ACC112 (cell line): ENCODE results near the gene MYT1.

Source experiments
- H2AFZ ChIP-seq: fragments of 200-600 bp; sonication (generic); one replicate; pipeline ENCODE4 v1.6.0; 2017; ENCODE audit warnings: antibody characterized with exemption, low read length; ENCODE audit not compliant: unreplicated experiment
- H3K27ac ChIP-seq: fragments of 200-600 bp; sonication (generic); 2 replicates; pipeline ENCODE4 v1.5.1; 2014; ENCODE audit warnings: low read depth, mild to moderate bottlenecking, antibody characterized with exemption, low read length, moderate library complexity
- H3K27me3 ChIP-seq: fragments of 200-600 bp; sonication (generic); 2 replicates; pipeline ENCODE4 v1.6.1; 2014; ENCODE audit warnings: mild to moderate bottlenecking, antibody characterized with exemption, low read length, moderate library complexity, mixed read lengths; ENCODE audit not compliant: insufficient read depth
- H3K36me3 ChIP-seq: fragments of 200-600 bp; sonication (generic); 2 replicates; pipeline ENCODE4 v1.6.1; 2016; ENCODE audit warnings: mild to moderate bottlenecking, antibody characterized with exemption, low read length, moderate library complexity, mixed read lengths; ENCODE audit not compliant: insufficient read depth
- H3K4me1 ChIP-seq: fragments of 200-600 bp; sonication (generic); one replicate; pipeline ENCODE4 v1.6.1; 2016; ENCODE audit warnings: low read length, mixed read lengths; ENCODE audit not compliant: insufficient read depth, unreplicated experiment, control insufficient read depth
- H3K4me3 ChIP-seq: fragments of 200-600 bp; sonication (generic); 2 replicates; pipeline ENCODE4 v1.5.1; 2014; ENCODE audit warnings: mild to moderate bottlenecking, low read depth, low read length
- H3K79me2 ChIP-seq: fragments of 200-600 bp; sonication (generic); one replicate; pipeline ENCODE4 v1.6.0; 2016; ENCODE audit warnings: low read length; ENCODE audit not compliant: control insufficient read depth, unreplicated experiment, insufficient read depth

Gene MYT1

DNA sequence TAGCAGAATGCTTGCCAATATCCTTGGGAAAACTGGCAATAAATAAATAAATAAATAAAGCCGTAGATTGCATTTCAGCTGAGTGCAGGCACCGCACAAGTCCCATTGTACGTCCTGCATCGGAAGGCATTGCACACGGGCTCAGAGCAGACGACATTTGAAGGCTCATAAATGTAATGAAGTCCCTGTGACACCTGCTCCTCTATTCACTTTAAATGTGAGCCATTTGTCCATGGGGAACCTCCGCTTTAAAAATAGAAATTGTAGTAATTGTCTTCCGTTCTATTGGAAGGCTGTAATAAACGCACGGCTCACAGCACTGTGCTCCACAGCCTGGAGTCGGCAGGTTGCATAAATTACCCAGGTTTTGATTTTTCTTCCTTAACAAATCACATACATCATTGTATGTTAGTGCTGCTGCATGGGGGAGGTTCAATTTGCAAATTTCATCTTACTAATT, 32.6 kb downstream of the MYT1 start:
- H3K27me3 ChIP-seq: no peaks in the 10 kb centered on the region
- H3K36me3 ChIP-seq: no peaks in the 10 kb centered on the region
- no peak overlapping the region for H3K4me3 ChIP-seq
- no peaks in the 10 kb centered on the region for H3K4me1 ChIP-seq
- no peak overlapping the region for H3K27ac ChIP-seq
- no peak overlapping the region for H2AFZ ChIP-seq
- no peaks in the 10 kb centered on the region for H3K79me2 ChIP-seq

DNA sequence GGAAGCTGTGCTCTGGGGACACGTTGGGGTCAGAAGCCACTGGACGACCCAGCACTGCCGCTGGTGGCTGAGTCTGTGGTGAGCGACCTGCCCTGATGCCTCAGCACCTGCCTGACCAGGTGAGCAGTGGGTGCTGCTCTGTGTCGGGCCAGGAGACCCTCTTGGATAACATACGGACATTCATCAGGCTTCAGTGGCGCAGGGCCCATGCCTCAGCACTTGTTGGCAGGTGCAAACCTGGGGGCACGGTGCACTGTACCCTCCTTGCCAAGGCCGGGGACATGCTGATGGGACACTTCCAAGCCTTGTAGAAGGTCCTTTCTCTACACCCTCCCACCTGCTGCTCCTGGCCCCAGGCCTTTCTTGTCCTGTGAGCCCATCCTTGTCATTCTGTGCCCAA, 34.1 kb downstream of the MYT1 start:
- no peak overlapping the region for H2AFZ ChIP-seq
- H3K4me3 ChIP-seq: no peak overlapping the region
- no peaks in the 10 kb centered on the region for H3K36me3 ChIP-seq
- H3K79me2 ChIP-seq: no peaks in the 10 kb centered on the region
- H3K27ac ChIP-seq: no peak overlapping the region
- H3K27me3 ChIP-seq: no peaks in the 10 kb centered on the region
- H3K4me1 ChIP-seq: no peaks in the 10 kb centered on the region

GRCh38 chr20:64199395-64199794, 35.1 kb downstream of the MYT1 start:
- Histone ChIP-seq H3K36me3 (no peaks in the 10 kb centered on the region), H3K4me1 (no peaks in the 10 kb centered on the region), H3K27ac (no peak overlapping the region), H2AFZ (no peak overlapping the region), H3K4me3 (no peak overlapping the region), H3K79me2 (no peaks in the 10 kb centered on the region), H3K27me3 (no peaks in the 10 kb centered on the region)

- no peak overlapping the region for H3K27ac ChIP-seq
- H3K79me2 ChIP-seq: no peaks in the 10 kb centered on the region
- H3K36me3 ChIP-seq: no peaks in the 10 kb centered on the region
- H3K4me3 ChIP-seq: no peak overlapping the region
- H3K27me3 ChIP-seq: no peaks in the 10 kb centered on the region
- H2AFZ ChIP-seq: no peak overlapping the region
- H3K4me1 ChIP-seq: no peaks in the 10 kb centered on the region
Measured at GRCh38 chr20:64200740-64201139, 36.5 kb downstream of the MYT1 start.

- Histone ChIP-seq H3K4me1 (no peaks in the 10 kb centered on the region), H3K36me3 (no peaks in the 10 kb centered on the region), H2AFZ (no peak overlapping the region), H3K27ac (no peak overlapping the region), H3K79me2 (no peaks in the 10 kb centered on the region), H3K4me3 (no peak overlapping the region), H3K27me3 (no peaks in the 10 kb centered on the region)
Measured at GRCh38 chr20:64201653-64202052, 37.4 kb downstream of the MYT1 start.

DNA sequence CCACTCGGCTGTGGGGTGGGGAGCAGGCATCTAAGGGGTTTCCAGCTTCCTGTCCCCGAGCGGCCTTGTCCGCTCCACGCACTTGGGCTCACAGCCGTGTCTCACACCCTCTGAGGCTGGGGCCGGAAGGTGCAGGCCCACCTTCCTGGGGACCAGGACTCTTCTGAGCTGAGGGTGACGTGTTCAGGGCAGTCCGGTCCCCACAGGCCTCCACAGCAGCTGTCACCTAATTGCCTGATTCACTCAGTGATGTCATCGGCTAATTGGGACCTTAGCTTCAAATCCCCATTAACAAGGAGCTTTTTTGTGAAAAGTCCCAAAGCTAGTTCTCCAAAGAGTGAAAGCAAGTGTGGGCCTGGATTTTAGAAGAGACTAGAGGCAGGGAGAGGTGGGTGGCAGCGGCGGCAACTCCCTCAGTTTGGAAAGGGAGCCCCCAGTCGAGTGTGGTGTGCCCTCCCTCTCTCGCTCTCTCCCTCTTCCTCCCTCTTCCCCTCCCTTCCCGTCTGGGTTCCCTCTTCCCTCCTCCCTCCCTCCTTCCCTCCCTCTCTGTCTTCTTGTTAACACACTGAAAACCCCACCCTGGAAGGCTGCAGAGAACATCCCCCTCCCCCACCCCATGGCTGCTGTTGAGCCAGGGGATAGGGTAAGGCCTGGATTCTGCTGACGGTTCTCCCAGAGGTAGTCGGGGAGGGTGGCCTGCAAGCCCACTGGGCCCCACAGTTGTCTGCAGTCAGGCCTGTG, 39.0 kb downstream of the MYT1 start:
- no peak overlapping the region for H2AFZ ChIP-seq
- no peaks in the 10 kb centered on the region for H3K79me2 ChIP-seq
- H3K27me3 ChIP-seq: no peaks in the 10 kb centered on the region
- H3K27ac ChIP-seq: no peak overlapping the region
- H3K4me1 ChIP-seq: no peaks in the 10 kb centered on the region
- no peak overlapping the region for H3K4me3 ChIP-seq
- H3K36me3 ChIP-seq: no peaks in the 10 kb centered on the region

DNA sequence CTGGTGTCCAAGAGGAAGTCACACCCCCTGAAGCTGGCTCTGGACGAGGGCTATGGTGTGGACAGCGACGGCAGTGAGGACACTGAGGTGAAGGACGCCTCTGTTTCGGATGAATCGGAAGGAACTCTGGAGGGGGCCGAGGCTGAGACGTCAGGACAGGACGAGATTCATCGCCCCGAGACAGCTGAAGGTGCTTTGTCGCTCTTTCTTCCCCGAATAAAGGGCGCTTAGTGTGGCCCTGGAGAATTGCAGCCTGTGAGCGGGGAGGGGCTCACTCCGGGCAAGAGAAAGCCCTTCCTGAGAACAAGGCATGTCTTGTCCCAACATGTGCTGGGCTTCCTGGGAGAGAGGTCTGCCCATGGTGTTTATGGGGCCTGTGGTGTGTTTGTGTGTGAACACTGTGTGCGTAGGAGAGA, 41.4 kb downstream of the MYT1 start:
- Histone ChIP-seq H3K4me1 (no peaks in the 10 kb centered on the region), H3K4me3 (no peak overlapping the region), H3K27me3 (no peaks in the 10 kb centered on the region), H3K27ac (no peak overlapping the region), H3K79me2 (no peaks in the 10 kb centered on the region), H2AFZ (no peak overlapping the region), H3K36me3 (no peaks in the 10 kb centered on the region)

- H3K4me1 ChIP-seq: no peaks in the 10 kb centered on the region
- peaks cover 2% of the 10 kb centered on the region; the same call in 1 of the 2 replicates for H3K27me3 ChIP-seq
- H3K27ac ChIP-seq: no peak overlapping the region
- H3K36me3 ChIP-seq: no peaks in the 10 kb centered on the region
- H3K4me3 ChIP-seq: no peak overlapping the region
- H3K79me2 ChIP-seq: no peaks in the 10 kb centered on the region
- no peak overlapping the region for H2AFZ ChIP-seq
Measured at GRCh38 chr20:64206614-64207013, 42.4 kb downstream of the MYT1 start.

GRCh38 chr20:64207641-64208590, 43.7 kb downstream of the MYT1 start:
- no peak overlapping the region for H2AFZ ChIP-seq
- H3K27ac ChIP-seq: no peak overlapping the region
- H3K4me3 ChIP-seq: no peak overlapping the region
- no peaks in the 10 kb centered on the region for H3K79me2 ChIP-seq
- H3K4me1 ChIP-seq: peaks cover 6% of the 10 kb centered on the region
- no peaks in the 10 kb centered on the region for H3K36me3 ChIP-seq
- peaks cover 2% of the 10 kb centered on the region; the same call in 1 of the 2 replicates for H3K27me3 ChIP-seq

DNA sequence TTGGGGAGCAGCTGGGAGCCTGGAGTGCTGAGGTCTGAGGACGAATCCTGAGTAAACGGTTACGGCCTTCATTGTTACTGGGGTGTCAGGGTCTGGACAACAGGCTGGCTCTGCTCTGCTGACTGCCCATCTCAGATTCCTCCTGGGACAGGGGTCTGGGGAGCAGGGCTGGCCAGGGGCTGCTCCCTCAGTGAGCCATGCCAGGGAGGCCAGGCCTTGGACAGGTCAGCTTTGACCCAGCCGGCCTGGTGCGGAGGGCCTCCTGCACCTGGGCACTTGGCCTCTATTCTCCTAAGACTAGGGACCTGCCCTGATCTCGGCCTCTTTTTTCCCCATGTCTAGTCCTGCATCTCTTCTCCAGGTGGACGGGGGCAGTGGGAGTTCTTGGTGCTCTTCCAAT, 44.9 kb downstream of the MYT1 start:
- Histone ChIP-seq H2AFZ (no peak overlapping the region), H3K4me1 (peaks cover 11% of the 10 kb centered on the region), H3K36me3 (no peaks in the 10 kb centered on the region), H3K4me3 (no peak overlapping the region), H3K27ac (no peak overlapping the region), H3K79me2 (no peaks in the 10 kb centered on the region), H3K27me3 (peaks cover 2% of the 10 kb centered on the region; the same call in 1 of the 2 replicates)
